NAMALWA (cell line): Measurements from ENCODE around the gene HNF1A.

Experiments used
- DNase-seq: peaks from one replicate; pipeline ENCODE4 v3.0.0-alpha.2; 2015; ENCODE audit warnings: low spot score

Gene HNF1A

GRCh38 chr12:121050725-121051124, 72.4 kb downstream of the HNF1A start:
- DNase-seq, result peak; percentile 73
